ENCODE data around the gene ULK4. TPM values are rescaled to one million over a fixed set of nuclear protein-coding genes. Genes with fewer than 3 reads are reported as not detected.

ULK4 gene
- 11.3 and 19.1 TPM in 2 replicates for total RNA-seq

DNA sequence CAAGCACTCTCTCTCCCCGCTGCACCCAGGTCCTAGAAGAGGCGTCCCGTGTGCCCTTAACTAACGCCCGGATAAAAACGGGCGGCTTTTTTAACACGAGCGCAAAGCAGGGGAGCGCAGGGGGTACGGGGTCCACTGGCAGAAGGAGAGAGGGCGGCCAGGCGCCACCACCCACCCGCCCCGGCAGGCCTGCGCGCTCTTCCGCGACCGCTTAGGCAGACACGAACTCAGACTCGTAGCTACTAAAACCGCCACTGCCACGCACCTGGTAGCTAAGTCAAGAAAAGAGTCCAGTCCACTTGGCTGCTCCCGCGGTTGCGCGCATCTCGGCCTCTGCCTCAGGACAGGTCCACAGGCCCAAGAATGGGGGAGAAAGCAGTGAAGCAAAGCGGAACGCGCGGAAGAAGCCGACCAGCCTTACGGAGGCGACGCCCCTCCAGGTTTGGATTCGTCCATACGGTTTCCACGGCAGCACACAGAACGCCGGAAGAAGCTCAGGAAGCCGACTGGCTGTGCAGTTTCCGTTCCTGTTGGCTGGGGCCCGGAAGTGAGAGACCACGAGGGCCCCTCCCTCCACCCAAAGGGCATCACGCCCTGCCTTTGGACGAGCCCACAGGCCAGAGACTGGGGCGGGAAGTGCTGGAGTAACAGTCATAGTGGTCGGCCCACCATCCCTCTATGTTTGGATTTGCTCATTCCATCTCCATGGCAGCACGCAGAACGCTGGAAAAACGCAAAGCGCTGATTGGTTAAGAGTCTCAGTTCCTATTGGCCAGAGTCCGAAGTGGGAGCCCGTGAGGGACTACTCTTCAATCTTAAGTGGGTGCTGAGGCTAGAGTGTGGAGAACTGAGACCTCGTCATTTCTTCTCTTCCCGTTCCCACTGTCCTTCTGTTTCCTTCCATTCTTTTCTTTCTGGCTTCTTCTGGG lies at the start of gene ULK4:
Gene ULK4, minus strand, starts transcription at position 353 of the 929 bp plus-strand sequence. CDS start 7,344 bp downstream, outside the sequence.

DNA sequence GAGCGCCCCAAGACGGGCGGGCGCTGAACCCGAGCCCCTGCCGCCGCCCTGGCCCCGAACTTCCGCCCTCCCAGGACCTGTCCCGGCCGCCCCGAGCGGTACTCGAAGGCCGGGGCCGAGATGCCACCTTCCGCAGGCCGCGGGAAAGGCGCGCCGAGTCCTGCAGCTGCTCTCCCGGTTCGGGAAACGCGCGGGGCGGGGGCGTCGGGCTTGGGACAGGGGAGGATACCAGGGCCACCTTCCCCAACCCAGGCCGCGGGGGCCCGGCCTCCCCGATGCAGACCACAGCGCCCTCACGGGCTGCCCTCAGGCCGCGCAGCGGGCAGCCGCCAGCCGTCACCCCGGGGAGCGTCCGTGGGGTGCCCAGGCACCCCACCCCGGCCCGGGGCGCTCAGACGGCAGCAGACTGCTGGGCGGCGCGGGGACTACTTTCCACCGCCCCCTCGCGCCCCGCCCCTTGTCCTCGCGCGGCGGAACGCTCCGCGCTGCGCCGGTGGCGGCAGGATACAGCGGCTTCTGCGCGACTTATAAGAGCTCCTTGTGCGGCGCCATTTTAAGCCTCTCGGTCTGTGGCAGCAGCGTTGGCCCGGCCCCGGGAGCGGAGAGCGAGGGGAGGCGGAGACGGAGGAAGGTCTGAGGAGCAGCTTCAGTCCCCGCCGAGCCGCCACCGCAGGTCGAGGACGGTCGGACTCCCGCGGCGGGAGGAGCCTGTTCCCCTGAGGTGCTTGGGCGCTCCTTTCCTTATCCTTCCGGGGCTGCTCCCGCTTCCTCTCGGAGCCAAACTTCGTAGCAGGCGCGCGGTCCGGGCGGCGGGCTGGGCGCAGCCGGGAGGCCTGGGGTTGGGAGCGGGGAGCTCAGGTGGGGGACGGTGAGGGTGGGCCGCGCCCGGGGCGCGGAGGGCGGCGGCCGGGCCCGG lies 762.7 kb downstream of the ULK4 start, which contains the start of gene CTNNB1:
Gene CTNNB1, plus strand, starts transcription at position 556 of the 916 bp plus-strand sequence. CDS start 24,564 bp downstream, outside the sequence.

Small RNAs within 50 kb of the gene (small RNA-seq; reads per million reads assigned to genes)
- gene ATP6V0E1P2 (not detected), gene RF00019 (not detected), gene RF00096 (not detected), gene RF00602 (not detected)

Other genes starting within 250 kb of the ULK4 start
- gene TRAK1, start 129.3 kb upstream of the ULK4 start, total RNA-seq, result 32.0 and 50.4 TPM in 2 replicates